ENCODE measurements around the gene BID.
"Not testable (repeated sequence)": the region's sequence is repeated elsewhere in the genome, so short reads cannot be mapped to it uniquely, and the experiment has no call there.

Gene BID

GRCh38 chr22:17698948-17699347, 75.3 kb downstream of the BID start:
- no peak for DNase-seq (ENCODE audit: low read depth)
- no peak for TF ChIP-seq CTCF (conservative IDR thresholded peaks at IDR 0.05; ENCODE audit: control insufficient read depth, insufficient read depth, low read depth, low read length)
- H3K4me3 ChIP-seq (ENCODE audit: control insufficient read depth, low read depth, low read length), result no peak overlapping the region

- not testable (repeated sequence) for DNase-seq (ENCODE audit: low read depth)
These were observed 76.0 kb downstream of the BID start for GRCh38 chr22:17698276-17698675.

GRCh38 chr22:17697196-17697595, 77.1 kb downstream of the BID start:
- DNase-seq (ENCODE audit: low read depth); H3K4me3 ChIP-seq (ENCODE audit: control insufficient read depth, low read depth, low read length): not testable (repeated sequence)

More at GRCh38 chr22:17698276-17698675, 76.0 kb downstream of the BID start:
- H3K4me3 ChIP-seq (ENCODE audit: control insufficient read depth, low read depth, low read length), result not testable (repeated sequence)

GRCh38 chr22:17695986-17696385, 78.3 kb downstream of the BID start:
- no peak overlapping the region for H3K4me3 ChIP-seq (ENCODE audit: control insufficient read depth, low read depth, low read length)
- no peak for TF ChIP-seq CTCF (conservative IDR thresholded peaks at IDR 0.05; ENCODE audit: control insufficient read depth, insufficient read depth, low read depth, low read length)
- DNase-seq (ENCODE audit: low read depth), result no peak

- no peak for TF ChIP-seq CTCF (conservative IDR thresholded peaks at IDR 0.05; ENCODE audit: control insufficient read depth, insufficient read depth, low read depth, low read length)
- no peak overlapping the region for H3K4me3 ChIP-seq (ENCODE audit: control insufficient read depth, low read depth, low read length)
- DNase-seq (ENCODE audit: low read depth), result no peak
These were observed 79.5 kb downstream of the BID start for GRCh38 chr22:17694752-17695151.

- no peak for DNase-seq (ENCODE audit: low read depth)
- no peak for TF ChIP-seq CTCF (conservative IDR thresholded peaks at IDR 0.05; ENCODE audit: control insufficient read depth, insufficient read depth, low read depth, low read length)
- H3K4me3 ChIP-seq (ENCODE audit: control insufficient read depth, low read depth, low read length), result no peak overlapping the region
These were observed 80.1 kb downstream of the BID start for GRCh38 chr22:17694193-17694592.

GRCh38 chr22:17692841-17693240, 81.4 kb downstream of the BID start:
- DNase-seq (ENCODE audit: low read depth), result no peak
- H3K4me3 ChIP-seq (ENCODE audit: control insufficient read depth, low read depth, low read length), result no peak overlapping the region
- TF ChIP-seq CTCF (conservative IDR thresholded peaks at IDR 0.05; ENCODE audit: control insufficient read depth, insufficient read depth, low read depth, low read length), result no peak

- H3K4me3 ChIP-seq (ENCODE audit: control insufficient read depth, low read depth, low read length), result no peak overlapping the region
- DNase-seq (ENCODE audit: low read depth), result no peak
- TF ChIP-seq CTCF (conservative IDR thresholded peaks at IDR 0.05; ENCODE audit: control insufficient read depth, insufficient read depth, low read depth, low read length), result no peak
These were observed 90.0 kb downstream of the BID start for GRCh38 chr22:17684245-17684644.

Data from fibroblast of mammary gland (primary cell).